GM12891 (cell line): ENCODE data around the gene MEAK7.

Experiments
- POLR2A ChIP-seq: IDR thresholded peaks from 2 replicates; pipeline ENCODE4 v1.6.1; 2011; ENCODE audit warnings: low read depth, low read length, control low read depth
- POLR2AphosphoS5 ChIP-seq: IDR thresholded peaks from 2 replicates; pipeline ENCODE4 v1.6.1; 2011; ENCODE audit warnings: low read depth, low read length, control low read depth
- SPI1 ChIP-seq: IDR thresholded peaks from 2 replicates; pipeline ENCODE4 v1.6.1; 2011; ENCODE audit warnings: low read depth, low read length, control low read depth
- TAF1 ChIP-seq: IDR thresholded peaks from 2 replicates; pipeline ENCODE4 v1.6.1; 2011; ENCODE audit warnings: low read depth, low read length, control low read depth

- TF ChIP-seq POLR2A (no peak), POLR2AphosphoS5 (no peak), SPI1 (no peak), TAF1 (no peak)
Observed at GRCh38 chr16:84547546-84548061, 43.1 kb upstream of the MEAK7 start.
